Measurements from ENCODE around the gene MAPK8. TPM values are rescaled to one million over a fixed set of nuclear protein-coding genes. Genes with fewer than 3 reads are reported as not detected.

MAPK8 gene
- polyA plus RNA-seq, 4 donors, result 12.4 to 41.2 (median 22.3) TPM

GRCh38 chr10:48472501-48473069, 166.1 kb downstream of the MAPK8 start:
- FAIRE-seq (no peak), DNase-seq (no peak)
- H3K4me1 ChIP-seq (ENCODE audit: control insufficient read depth in 3 of 3, insufficient read depth in 2 of 3, low read depth in 1 of 3, low read length in 2 of 3), result peaks cover 0 to 28% (median 0%) of the 10 kb centered on the region in 3 donors
- no peak overlapping the region for H3K27ac ChIP-seq (ENCODE audit: low read depth in 1 of 3, low read length in 2 of 3)
- no peaks in the 10 kb centered on the region for H3K27me3 ChIP-seq (ENCODE audit: control insufficient read depth in 3 of 3, insufficient read depth in 3 of 3, low read length in 3 of 3)
- H3K4me3 ChIP-seq (ENCODE audit: low read depth in 1 of 3, low read length in 3 of 3), result no peak overlapping the region
- no peaks in the 10 kb centered on the region for H3K36me3 ChIP-seq (ENCODE audit: control insufficient read depth in 3 of 3, insufficient read depth in 2 of 3, low read depth in 1 of 3, low read length in 3 of 3)
- H3K9me3 ChIP-seq (ENCODE audit: control insufficient read depth in 2 of 2, insufficient read depth in 1 of 2, low read depth in 1 of 2, low read length in 1 of 2), result no peaks in the 10 kb centered on the region
- WGBS, 3 donors, result 44 to 57% (median 57%) methylated on average over 3 of the region's 3 CpGs

- no peaks in the 10 kb centered on the region for H3K27me3 ChIP-seq (ENCODE audit: control insufficient read depth in 3 of 3, insufficient read depth in 3 of 3, low read length in 3 of 3)
- no peaks in the 10 kb centered on the region for H3K9me3 ChIP-seq (ENCODE audit: control insufficient read depth in 2 of 2, insufficient read depth in 1 of 2, low read depth in 1 of 2, low read length in 1 of 2)
- no peaks in the 10 kb centered on the region for H3K36me3 ChIP-seq (ENCODE audit: control insufficient read depth in 3 of 3, insufficient read depth in 2 of 3, low read depth in 1 of 3, low read length in 3 of 3)
- DNase-seq, result no peak
- FAIRE-seq, result no peak
- 51 to 75% (median 55%) methylated on average over 5 of the region's 5 CpGs for WGBS, 3 donors
- H3K4me1 ChIP-seq (ENCODE audit: control insufficient read depth in 3 of 3, insufficient read depth in 2 of 3, low read depth in 1 of 3, low read length in 2 of 3), result peaks cover 0 to 21% (median 0%) of the 10 kb centered on the region in 3 donors
- no peak overlapping the region for H3K27ac ChIP-seq (ENCODE audit: low read depth in 1 of 3, low read length in 2 of 3)
- H3K4me3 ChIP-seq (ENCODE audit: low read depth in 1 of 3, low read length in 3 of 3), result no peak overlapping the region
Observed at GRCh38 chr10:48473704-48474103, 167.2 kb downstream of the MAPK8 start.

GRCh38 chr10:48474765-48475365, 168.4 kb downstream of the MAPK8 start:
- Histone ChIP-seq H3K9me3 (ENCODE audit: control insufficient read depth in 2 of 2, insufficient read depth in 1 of 2, low read depth in 1 of 2, low read length in 1 of 2) (no peaks in the 10 kb centered on the region), H3K36me3 (ENCODE audit: control insufficient read depth in 3 of 3, insufficient read depth in 2 of 3, low read depth in 1 of 3, low read length in 3 of 3) (no peaks in the 10 kb centered on the region), H3K27me3 (ENCODE audit: control insufficient read depth in 3 of 3, insufficient read depth in 3 of 3, low read length in 3 of 3) (no peaks in the 10 kb centered on the region), H3K4me3 (ENCODE audit: low read depth in 1 of 3, low read length in 3 of 3) (no peak overlapping the region), H3K4me1 (ENCODE audit: control insufficient read depth in 3 of 3, insufficient read depth in 2 of 3, low read depth in 1 of 3, low read length in 2 of 3) (peaks cover 0 to 10% (median 0%) of the 10 kb centered on the region in 3 donors), H3K27ac (ENCODE audit: low read depth in 1 of 3, low read length in 2 of 3) (no peak overlapping the region)
- 86 to 89% (median 89%) methylated on average over 3 of the region's 3 CpGs for whole genome bisulfite sequencing, 3 donors
- DNase-seq (no peak), FAIRE-seq (no peak)

GRCh38 chr10:48475943-48476278, 169.4 kb downstream of the MAPK8 start:
- FAIRE-seq, result no peak
- H3K9me3 ChIP-seq (ENCODE audit: control insufficient read depth in 2 of 2, insufficient read depth in 1 of 2, low read depth in 1 of 2, low read length in 1 of 2), result no peaks in the 10 kb centered on the region
- H3K27ac ChIP-seq (ENCODE audit: low read depth in 1 of 3, low read length in 2 of 3), result no peak overlapping the region
- H3K27me3 ChIP-seq (ENCODE audit: control insufficient read depth in 3 of 3, insufficient read depth in 3 of 3, low read length in 3 of 3), result no peaks in the 10 kb centered on the region
- no peak overlapping the region for H3K4me3 ChIP-seq (ENCODE audit: low read depth in 1 of 3, low read length in 3 of 3)
- DNase-seq, result no peak
- peaks cover 0 to 6% (median 0%) of the 10 kb centered on the region in 3 donors for H3K4me1 ChIP-seq (ENCODE audit: control insufficient read depth in 3 of 3, insufficient read depth in 2 of 3, low read depth in 1 of 3, low read length in 2 of 3)
- H3K36me3 ChIP-seq (ENCODE audit: control insufficient read depth in 3 of 3, insufficient read depth in 2 of 3, low read depth in 1 of 3, low read length in 3 of 3), result no peaks in the 10 kb centered on the region
- WGBS, 3 donors, result 83 to 84% (median 83%) methylated on average over 4 of the region's 4 CpGs

- Histone ChIP-seq H3K4me1 (ENCODE audit: control insufficient read depth in 3 of 3, insufficient read depth in 2 of 3, low read depth in 1 of 3, low read length in 2 of 3) (peaks cover 0 to 7% (median 0%) of the 10 kb centered on the region in 3 donors), H3K4me3 (ENCODE audit: low read depth in 1 of 3, low read length in 3 of 3) (no peak overlapping the region), H3K27ac (ENCODE audit: low read depth in 1 of 3, low read length in 2 of 3) (no peak overlapping the region), H3K9me3 (ENCODE audit: control insufficient read depth in 2 of 2, insufficient read depth in 1 of 2, low read depth in 1 of 2, low read length in 1 of 2) (no peaks in the 10 kb centered on the region), H3K36me3 (ENCODE audit: control insufficient read depth in 3 of 3, insufficient read depth in 2 of 3, low read depth in 1 of 3, low read length in 3 of 3) (no peaks in the 10 kb centered on the region), H3K27me3 (ENCODE audit: control insufficient read depth in 3 of 3, insufficient read depth in 3 of 3, low read length in 3 of 3) (no peaks in the 10 kb centered on the region)
- DNase-seq (no peak), FAIRE-seq (no peak)
- 65 to 66% (median 66%) methylated on average over 9 of the region's 9 CpGs for WGBS, 3 donors
Observed at GRCh38 chr10:48476279-48476982, 170.0 kb downstream of the MAPK8 start.

- DNase-seq (no peak), FAIRE-seq (no peak)
- no peak overlapping the region for H3K27ac ChIP-seq (ENCODE audit: low read depth in 1 of 3, low read length in 2 of 3)
- H3K4me3 ChIP-seq (ENCODE audit: low read depth in 1 of 3, low read length in 3 of 3), result no peak overlapping the region
- H3K27me3 ChIP-seq (ENCODE audit: control insufficient read depth in 3 of 3, insufficient read depth in 3 of 3, low read length in 3 of 3), result no peaks in the 10 kb centered on the region
- peaks cover 0 to 7% (median 0%) of the 10 kb centered on the region in 3 donors for H3K4me1 ChIP-seq (ENCODE audit: control insufficient read depth in 3 of 3, insufficient read depth in 2 of 3, low read depth in 1 of 3, low read length in 2 of 3)
- no peaks in the 10 kb centered on the region for H3K9me3 ChIP-seq (ENCODE audit: control insufficient read depth in 2 of 2, insufficient read depth in 1 of 2, low read depth in 1 of 2, low read length in 1 of 2)
- no peaks in the 10 kb centered on the region for H3K36me3 ChIP-seq (ENCODE audit: control insufficient read depth in 3 of 3, insufficient read depth in 2 of 3, low read depth in 1 of 3, low read length in 3 of 3)
Observed at GRCh38 chr10:48477141-48477540, 170.7 kb downstream of the MAPK8 start.

GRCh38 chr10:48477616-48478015, 171.1 kb downstream of the MAPK8 start:
- DNase-seq (no peak), FAIRE-seq (no peak)
- WGBS, 3 donors, result 73 to 83% (median 75%) methylated on average over 4 of the region's 4 CpGs
- H3K9me3 ChIP-seq (ENCODE audit: control insufficient read depth in 2 of 2, insufficient read depth in 1 of 2, low read depth in 1 of 2, low read length in 1 of 2), result no peaks in the 10 kb centered on the region
- H3K4me3 ChIP-seq (ENCODE audit: low read depth in 1 of 3, low read length in 3 of 3), result no peak overlapping the region
- no peaks in the 10 kb centered on the region for H3K27me3 ChIP-seq (ENCODE audit: control insufficient read depth in 3 of 3, insufficient read depth in 3 of 3, low read length in 3 of 3)
- no peak overlapping the region for H3K27ac ChIP-seq (ENCODE audit: low read depth in 1 of 3, low read length in 2 of 3)
- peaks cover 0 to 7% (median 0%) of the 10 kb centered on the region in 3 donors for H3K4me1 ChIP-seq (ENCODE audit: control insufficient read depth in 3 of 3, insufficient read depth in 2 of 3, low read depth in 1 of 3, low read length in 2 of 3)
- no peaks in the 10 kb centered on the region for H3K36me3 ChIP-seq (ENCODE audit: control insufficient read depth in 3 of 3, insufficient read depth in 2 of 3, low read depth in 1 of 3, low read length in 3 of 3)

GRCh38 chr10:48478469-48478868, 172.0 kb downstream of the MAPK8 start:
- WGBS, 3 donors, result 81 to 94% (median 90%) methylated on average over 5 of the region's 5 CpGs
- peaks cover 0 to 7% (median 0%) of the 10 kb centered on the region in 3 donors for H3K4me1 ChIP-seq (ENCODE audit: control insufficient read depth in 3 of 3, insufficient read depth in 2 of 3, low read depth in 1 of 3, low read length in 2 of 3)
- H3K9me3 ChIP-seq (ENCODE audit: control insufficient read depth in 2 of 2, insufficient read depth in 1 of 2, low read depth in 1 of 2, low read length in 1 of 2), result no peaks in the 10 kb centered on the region
- H3K27me3 ChIP-seq (ENCODE audit: control insufficient read depth in 3 of 3, insufficient read depth in 3 of 3, low read length in 3 of 3), result no peaks in the 10 kb centered on the region
- FAIRE-seq, result no peak
- no peaks in the 10 kb centered on the region for H3K36me3 ChIP-seq (ENCODE audit: control insufficient read depth in 3 of 3, insufficient read depth in 2 of 3, low read depth in 1 of 3, low read length in 3 of 3)
- no peak overlapping the region for H3K27ac ChIP-seq (ENCODE audit: low read depth in 1 of 3, low read length in 2 of 3)
- no peak for DNase-seq
- no peak overlapping the region for H3K4me3 ChIP-seq (ENCODE audit: low read depth in 1 of 3, low read length in 3 of 3)
